GM19023 (cell line): ENCODE measurements around the gene AMPD2.

Source experiments
- ATAC-seq: cut with Tn5 transposase; IDR thresholded peaks from one replicate; pipeline ENCODE4 v1.9.1; 2021; ENCODE audit warnings: mild to moderate bottlenecking, moderate library complexity; ENCODE audit not compliant: unreplicated experiment

The AMPD2 gene

GRCh38 chr1:109619576-109620400, at the start of gene AMPD2, which contains the start of gene GNAT2:
Gene AMPD2, plus strand, starts transcription at chr1:109619837. Its CDS starts 1,339 bp downstream, at chr1:109621176.
Gene GNAT2, minus strand, starts transcription at chr1:109619616. Its CDS starts 6,746 bp downstream, at chr1:109612870.
- peak; percentile 54 for ATAC-seq

- ATAC-seq, result no peak
These were observed 49.2 kb upstream of the AMPD2 start for GRCh38 chr1:109570414-109570813.

GRCh38 chr1:109573785-109574184, 45.9 kb upstream of the AMPD2 start:
- ATAC-seq, result no peak

- ATAC-seq, result no peak
These were observed 40.6 kb upstream of the AMPD2 start for GRCh38 chr1:109578947-109579443.

GRCh38 chr1:109579491-109579890, 40.1 kb upstream of the AMPD2 start:
- ATAC-seq, result no peak

GRCh38 chr1:109582021-109582420, 37.6 kb upstream of the AMPD2 start:
- ATAC-seq, result no peak

- no peak for ATAC-seq
These were observed 34.9 kb upstream of the AMPD2 start for GRCh38 chr1:109584766-109585165.

GRCh38 chr1:109586055-109586454, 33.6 kb upstream of the AMPD2 start:
- no peak for ATAC-seq

GRCh38 chr1:109589177-109589576, 30.5 kb upstream of the AMPD2 start:
- no peak for ATAC-seq

- ATAC-seq, result no peak
These were observed 30.0 kb upstream of the AMPD2 start for GRCh38 chr1:109589679-109590078.

GRCh38 chr1:109592916-109593315, 26.7 kb upstream of the AMPD2 start:
- no peak for ATAC-seq

- no peak for ATAC-seq
These were observed 24.1 kb upstream of the AMPD2 start for GRCh38 chr1:109595531-109595930.

- ATAC-seq, result no peak
These were observed 21.5 kb upstream of the AMPD2 start for GRCh38 chr1:109598156-109598555.

- ATAC-seq, result no peak
These were observed 21.0 kb upstream of the AMPD2 start for GRCh38 chr1:109598655-109599054.

GRCh38 chr1:109603229-109603628, 16.4 kb upstream of the AMPD2 start:
- ATAC-seq, result no peak

- ATAC-seq, result no peak
These were observed 14.3 kb upstream of the AMPD2 start for GRCh38 chr1:109605381-109605780.

- no peak for ATAC-seq
These were observed 9.8 kb upstream of the AMPD2 start for GRCh38 chr1:109609881-109610280.

GRCh38 chr1:109610609-109611307, 8.9 kb upstream of the AMPD2 start:
- ATAC-seq, result no peak

GRCh38 chr1:109611308-109611990, 8.2 kb upstream of the AMPD2 start:
- no peak for ATAC-seq

- ATAC-seq, result no peak
These were observed 6.1 kb upstream of the AMPD2 start for GRCh38 chr1:109613361-109614147.

GRCh38 chr1:109615879-109616278, 3.8 kb upstream of the AMPD2 start:
- no peak for ATAC-seq
